ENCODE data around the gene SLC6A2.
"Not testable (repeated sequence)": the region's sequence is repeated elsewhere in the genome, so short reads cannot be mapped to it uniquely, and the experiment has no call there.

SLC6A2 gene

GRCh38 chr16:55717326-55717725, 61.5 kb downstream of the SLC6A2 start:
- no peak overlapping the region for H3K27ac Mint-ChIP-seq
- peaks cover 43 to 69% of the 10 kb centered on the region in 2 donors for H3K27me3 Mint-ChIP-seq
- DNase-seq (no peak), ATAC-seq (replicated peaks) (no peak)
- H3K9me3 Mint-ChIP-seq = no peaks in the 10 kb centered on the region
- H3K36me3 Mint-ChIP-seq (ENCODE audit: insufficient read depth) = no peaks in the 10 kb centered on the region
- peaks cover 0 to 2% of the 10 kb centered on the region in 2 donors for H3K4me1 Mint-ChIP-seq (ENCODE audit: low read depth in 2 of 2)
- H3K4me3 Mint-ChIP-seq = no peak overlapping the region

- no peak for DNase-seq
- no peaks in the 10 kb centered on the region for H3K9me3 Mint-ChIP-seq
- H3K27me3 Mint-ChIP-seq = peaks cover 19 to 52% of the 10 kb centered on the region in 2 donors
- no peaks in the 10 kb centered on the region for H3K36me3 Mint-ChIP-seq (ENCODE audit: insufficient read depth)
- no peak overlapping the region for H3K27ac Mint-ChIP-seq
- no peak overlapping the region for H3K4me3 Mint-ChIP-seq
- no peak for ATAC-seq (replicated peaks)
- peaks cover 0 to 2% of the 10 kb centered on the region in 2 donors for H3K4me1 Mint-ChIP-seq (ENCODE audit: low read depth in 2 of 2)
Measured at GRCh38 chr16:55725055-55725777, 69.4 kb downstream of the SLC6A2 start.

GRCh38 chr16:55728797-55729196, 73.0 kb downstream of the SLC6A2 start:
- Mint-ChIP-seq H3K4me3 (no peak overlapping the region), H3K27me3 (peaks cover 12 to 46% of the 10 kb centered on the region in 2 donors), H3K9me3 (peaks cover 0 to 1% of the 10 kb centered on the region in 2 donors), H3K36me3 (ENCODE audit: insufficient read depth) (peaks cover 2% of the 10 kb centered on the region), H3K4me1 (ENCODE audit: low read depth in 2 of 2) (peaks cover 0 to 3% of the 10 kb centered on the region in 2 donors), H3K27ac (no peak overlapping the region)
- DNase-seq (no peak), ATAC-seq (replicated peaks) (no peak)

- DNase-seq (no peak), ATAC-seq (replicated peaks) (no peak)
- Mint-ChIP-seq H3K27me3 (peaks cover 15 to 38% of the 10 kb centered on the region in 2 donors), H3K4me3 (no peak overlapping the region), H3K36me3 (ENCODE audit: insufficient read depth) (peaks cover 2% of the 10 kb centered on the region), H3K27ac (peak overlapping the region in 1 of 2 donors; percentile 14), H3K9me3 (peaks cover 0 to 1% of the 10 kb centered on the region in 2 donors), H3K4me1 (ENCODE audit: low read depth in 2 of 2) (peaks cover 0 to 1% of the 10 kb centered on the region in 2 donors)
Measured at GRCh38 chr16:55730115-55730514, 74.3 kb downstream of the SLC6A2 start.

GRCh38 chr16:55732496-55732895, 76.7 kb downstream of the SLC6A2 start:
- Mint-ChIP-seq H3K9me3 (peaks cover 0 to 1% of the 10 kb centered on the region in 2 donors), H3K27me3 (peaks cover 35 to 53% of the 10 kb centered on the region in 2 donors), H3K36me3 (ENCODE audit: insufficient read depth) (peaks cover 2% of the 10 kb centered on the region), H3K4me1 (ENCODE audit: low read depth in 2 of 2) (peaks cover 0 to 4% of the 10 kb centered on the region in 2 donors), H3K27ac (no peak overlapping the region), H3K4me3 (no peak overlapping the region)
- ATAC-seq (replicated peaks) = no peak
- DNase-seq = no peak

- peaks cover 0 to 1% of the 10 kb centered on the region in 2 donors for H3K9me3 Mint-ChIP-seq
- peaks cover 42 to 52% of the 10 kb centered on the region in 2 donors for H3K27me3 Mint-ChIP-seq
- DNase-seq (no peak), ATAC-seq (replicated peaks) (no peak)
- H3K36me3 Mint-ChIP-seq (ENCODE audit: insufficient read depth) = peaks cover 2% of the 10 kb centered on the region
- H3K27ac Mint-ChIP-seq = no peak overlapping the region
- peaks cover 4% of the 10 kb centered on the region in 2 donors for H3K4me1 Mint-ChIP-seq (ENCODE audit: low read depth in 2 of 2)
- no peak overlapping the region for H3K4me3 Mint-ChIP-seq
Measured at GRCh38 chr16:55734665-55735064, 78.9 kb downstream of the SLC6A2 start.

- Mint-ChIP-seq H3K4me3 (no peak overlapping the region), H3K27ac (no peak overlapping the region), H3K36me3 (ENCODE audit: insufficient read depth) (peaks cover 2% of the 10 kb centered on the region), H3K9me3 (peaks cover 0 to 1% of the 10 kb centered on the region in 2 donors), H3K4me1 (ENCODE audit: low read depth in 2 of 2) (peaks cover 4% of the 10 kb centered on the region in 2 donors), H3K27me3 (peaks cover 38 to 50% of the 10 kb centered on the region in 2 donors)
- no peak for DNase-seq
- no peak for ATAC-seq (replicated peaks)
Measured at GRCh38 chr16:55735120-55735781, 79.5 kb downstream of the SLC6A2 start.

- peaks cover 38 to 53% of the 10 kb centered on the region in 2 donors for H3K27me3 Mint-ChIP-seq
- no peak overlapping the region for H3K4me3 Mint-ChIP-seq
- H3K36me3 Mint-ChIP-seq (ENCODE audit: insufficient read depth) = no peaks in the 10 kb centered on the region
- no peak overlapping the region for H3K27ac Mint-ChIP-seq
- peaks cover 0 to 1% of the 10 kb centered on the region in 2 donors for H3K9me3 Mint-ChIP-seq
- DNase-seq = no peak
- ATAC-seq (replicated peaks) = no peak
- H3K4me1 Mint-ChIP-seq (ENCODE audit: low read depth in 2 of 2) = peaks cover 4% of the 10 kb centered on the region in 2 donors
Measured at GRCh38 chr16:55736671-55737070, 80.9 kb downstream of the SLC6A2 start.

- H3K27ac Mint-ChIP-seq = no peak overlapping the region
- peaks cover 42 to 59% of the 10 kb centered on the region in 2 donors for H3K27me3 Mint-ChIP-seq
- H3K36me3 Mint-ChIP-seq (ENCODE audit: insufficient read depth) = no peaks in the 10 kb centered on the region
- peaks cover 4% of the 10 kb centered on the region in 2 donors for H3K4me1 Mint-ChIP-seq (ENCODE audit: low read depth in 2 of 2)
- no peak overlapping the region for H3K4me3 Mint-ChIP-seq
- H3K9me3 Mint-ChIP-seq = peaks cover 0 to 1% of the 10 kb centered on the region in 2 donors
- ATAC-seq (replicated peaks) (no peak), DNase-seq (no peak)
Measured at GRCh38 chr16:55737318-55737717, 81.5 kb downstream of the SLC6A2 start.

- peaks cover 4% of the 10 kb centered on the region in 2 donors for H3K4me1 Mint-ChIP-seq (ENCODE audit: low read depth in 2 of 2)
- peaks cover 0 to 1% of the 10 kb centered on the region in 2 donors for H3K9me3 Mint-ChIP-seq
- H3K27ac Mint-ChIP-seq = no peak overlapping the region
- ATAC-seq (replicated peaks) (no peak), DNase-seq (no peak)
- peaks cover 48 to 66% of the 10 kb centered on the region in 2 donors for H3K27me3 Mint-ChIP-seq
- H3K36me3 Mint-ChIP-seq (ENCODE audit: insufficient read depth) = no peaks in the 10 kb centered on the region
- no peak overlapping the region for H3K4me3 Mint-ChIP-seq
Measured at GRCh38 chr16:55737966-55738365, 82.2 kb downstream of the SLC6A2 start.

- Mint-ChIP-seq H3K9me3 (no peaks in the 10 kb centered on the region), H3K4me1 (ENCODE audit: low read depth in 2 of 2) (no peaks in the 10 kb centered on the region), H3K4me3 (no peak overlapping the region), H3K27me3 (peaks cover 36 to 63% of the 10 kb centered on the region in 2 donors), H3K27ac (no peak overlapping the region), H3K36me3 (ENCODE audit: insufficient read depth) (no peaks in the 10 kb centered on the region)
- DNase-seq = no peak
- ATAC-seq (replicated peaks) = no peak
Measured at GRCh38 chr16:55746081-55746480, 90.3 kb downstream of the SLC6A2 start.

GRCh38 chr16:55747785-55748184, 92.0 kb downstream of the SLC6A2 start:
- Mint-ChIP-seq H3K27ac (no peak overlapping the region), H3K4me3 (no peak overlapping the region), H3K36me3 (ENCODE audit: insufficient read depth) (no peaks in the 10 kb centered on the region), H3K9me3 (peaks cover 3 to 5% of the 10 kb centered on the region in 2 donors), H3K27me3 (peaks cover 28 to 45% of the 10 kb centered on the region in 2 donors), H3K4me1 (ENCODE audit: low read depth in 2 of 2) (peaks cover 9% of the 10 kb centered on the region in 2 donors)
- DNase-seq = no peak
- no peak for ATAC-seq (replicated peaks)

GRCh38 chr16:55752465-55753144, 96.8 kb downstream of the SLC6A2 start:
- peak overlapping the region; percentile 67 to 78 for H3K4me3 Mint-ChIP-seq
- DNase-seq; H3K27me3 Mint-ChIP-seq; H3K36me3 Mint-ChIP-seq (ENCODE audit: insufficient read depth): not testable (repeated sequence)
- peaks cover 25 to 26% of the 10 kb centered on the region in 2 donors for H3K4me1 Mint-ChIP-seq (ENCODE audit: low read depth in 2 of 2)
- peak; percentile 69 for ATAC-seq (replicated peaks)
- H3K27ac Mint-ChIP-seq = peak overlapping the region; percentile 94 to 98
- H3K9me3 Mint-ChIP-seq = peaks cover 7 to 13% of the 10 kb centered on the region in 2 donors
